ENCODE results near the gene TLE5.

TLE5 gene

GRCh38 chr19:3062165-3063105, at the start of gene TLE5:
Gene TLE5, minus strand, starts transcription at chr19:3062495. Its CDS starts 295 bp downstream, at chr19:3062200.
- Mint-ChIP-seq H3K4me3 (peak within 1 kb of the TSS; percentile 94), H3K27ac (peak within 1 kb of the TSS; percentile 98), H3K27me3 (peaks cover 10% of the 10 kb centered on the region), H3K4me1 (ENCODE audit: low read depth) (peaks cover 40% of the 10 kb centered on the region), H3K9me3 (no peaks in the 10 kb centered on the region), H3K36me3 (ENCODE audit: low read depth) (peaks cover 45% of the 10 kb centered on the region)
- intact Hi-C loops (cut with micrococcal nuclease), result no loop called here

DNA sequence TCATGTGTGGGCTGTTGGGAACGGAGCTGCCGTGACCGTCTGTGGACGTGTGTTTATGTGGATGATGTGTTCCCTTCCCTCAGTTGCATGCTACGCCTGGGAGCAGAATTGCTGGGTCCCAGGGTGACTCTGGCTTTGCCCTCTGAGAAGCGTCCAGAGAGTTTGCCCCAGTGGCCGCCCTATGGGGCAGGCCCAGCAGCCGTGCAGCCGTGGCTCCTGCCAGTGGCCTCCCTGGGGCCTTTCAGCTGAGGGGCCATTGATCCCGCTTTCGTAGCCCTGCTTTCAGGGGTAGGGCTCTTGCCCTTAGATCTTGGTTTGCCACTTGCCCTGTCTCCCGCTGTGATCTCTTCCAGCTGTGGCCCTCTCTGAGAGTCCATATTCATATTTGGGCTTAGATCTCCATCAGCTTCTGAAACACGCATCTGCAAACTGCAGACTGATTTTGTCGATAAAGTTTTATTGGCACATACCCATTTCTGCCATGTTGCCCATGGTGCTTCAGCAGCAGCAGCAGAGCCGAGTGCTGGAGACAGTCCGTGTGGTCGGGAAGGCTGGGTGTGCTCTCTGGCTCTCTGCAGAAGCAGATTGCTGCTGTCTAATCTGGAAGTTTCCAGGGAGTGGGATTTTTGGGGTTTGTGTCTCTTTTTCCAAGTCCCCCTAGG, 49.4 kb upstream of the TLE5 start:
- Mint-ChIP-seq H3K36me3 (ENCODE audit: low read depth) (peaks cover 7% of the 10 kb centered on the region), H3K27me3 (peaks cover 17% of the 10 kb centered on the region), H3K27ac (no peak overlapping the region), H3K9me3 (no peaks in the 10 kb centered on the region), H3K4me3 (no peak overlapping the region), H3K4me1 (ENCODE audit: low read depth) (peaks cover 15% of the 10 kb centered on the region)
- intact Hi-C loops (cut with micrococcal nuclease), result no loop called here

- Mint-ChIP-seq H3K27me3 (peaks cover 23% of the 10 kb centered on the region), H3K9me3 (no peaks in the 10 kb centered on the region), H3K27ac (no peak overlapping the region), H3K36me3 (ENCODE audit: low read depth) (peaks cover 7% of the 10 kb centered on the region), H3K4me1 (ENCODE audit: low read depth) (peaks cover 15% of the 10 kb centered on the region), H3K4me3 (no peak overlapping the region)
- intact Hi-C loops (cut with micrococcal nuclease), result no loop called here
Observed at GRCh38 chr19:3110126-3110825, 48.0 kb upstream of the TLE5 start.

DNA sequence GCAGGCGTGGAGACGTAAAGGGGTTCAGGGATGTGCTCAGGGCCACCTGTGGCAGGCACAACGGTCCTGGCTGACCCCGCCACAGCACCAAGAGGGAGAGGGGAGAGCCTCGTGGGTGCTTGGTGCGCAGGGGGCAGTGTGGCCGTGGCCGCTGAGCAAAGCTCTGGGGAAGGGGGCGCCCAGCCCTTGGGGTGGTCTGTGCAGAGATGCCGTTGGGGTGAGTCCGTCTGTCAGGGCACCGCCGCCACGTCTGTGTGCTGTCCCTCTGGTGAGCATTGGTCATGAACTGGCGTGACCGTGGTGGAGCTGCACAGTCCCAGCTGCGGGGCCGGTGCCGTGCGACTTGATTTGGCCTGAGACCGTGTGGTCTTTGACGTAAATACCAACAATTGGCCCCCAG, 47.2 kb upstream of the TLE5 start:
- Mint-ChIP-seq H3K4me3 (no peak overlapping the region), H3K9me3 (no peaks in the 10 kb centered on the region), H3K4me1 (ENCODE audit: low read depth) (peaks cover 17% of the 10 kb centered on the region), H3K27ac (no peak overlapping the region), H3K36me3 (ENCODE audit: low read depth) (peaks cover 7% of the 10 kb centered on the region), H3K27me3 (peaks cover 27% of the 10 kb centered on the region)
- intact Hi-C loops (cut with micrococcal nuclease), result no loop called here

- intact Hi-C loops (cut with micrococcal nuclease), result no loop called here
- Mint-ChIP-seq H3K27ac (peak overlapping the region; percentile 40), H3K4me3 (no peak overlapping the region), H3K4me1 (ENCODE audit: low read depth) (peaks cover 24% of the 10 kb centered on the region), H3K27me3 (peaks cover 31% of the 10 kb centered on the region), H3K36me3 (ENCODE audit: low read depth) (peaks cover 4% of the 10 kb centered on the region), H3K9me3 (no peaks in the 10 kb centered on the region)
Observed at GRCh38 chr19:3108775-3109174, 46.5 kb upstream of the TLE5 start.

DNA sequence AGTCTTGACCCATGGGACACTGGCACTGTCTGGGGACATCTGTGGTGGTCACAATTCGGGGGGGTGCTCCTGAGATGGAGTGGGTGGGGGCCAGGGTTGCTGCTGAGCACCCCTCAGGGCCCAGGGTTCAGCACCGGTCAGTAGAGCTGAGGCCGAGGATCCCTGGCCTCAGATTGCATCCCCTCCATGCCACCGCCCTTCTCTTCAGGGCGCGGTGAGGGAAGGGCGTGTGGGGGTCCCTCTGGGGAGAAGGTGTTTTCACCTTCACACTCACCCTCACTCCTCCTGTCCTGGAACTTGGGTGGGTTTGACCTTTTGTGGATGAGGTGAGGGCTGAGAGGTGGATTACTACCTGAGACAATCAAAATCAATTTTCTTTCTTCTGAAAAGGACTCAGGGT, 45.4 kb upstream of the TLE5 start:
- H3K9me3 Mint-ChIP-seq, result no peaks in the 10 kb centered on the region
- peaks cover 26% of the 10 kb centered on the region for H3K4me1 Mint-ChIP-seq (ENCODE audit: low read depth)
- H3K27me3 Mint-ChIP-seq, result peaks cover 32% of the 10 kb centered on the region
- intact Hi-C loops (cut with micrococcal nuclease), result no loop called here
- H3K36me3 Mint-ChIP-seq (ENCODE audit: low read depth), result no peaks in the 10 kb centered on the region
- no peak overlapping the region for H3K27ac Mint-ChIP-seq
- no peak overlapping the region for H3K4me3 Mint-ChIP-seq

DNA sequence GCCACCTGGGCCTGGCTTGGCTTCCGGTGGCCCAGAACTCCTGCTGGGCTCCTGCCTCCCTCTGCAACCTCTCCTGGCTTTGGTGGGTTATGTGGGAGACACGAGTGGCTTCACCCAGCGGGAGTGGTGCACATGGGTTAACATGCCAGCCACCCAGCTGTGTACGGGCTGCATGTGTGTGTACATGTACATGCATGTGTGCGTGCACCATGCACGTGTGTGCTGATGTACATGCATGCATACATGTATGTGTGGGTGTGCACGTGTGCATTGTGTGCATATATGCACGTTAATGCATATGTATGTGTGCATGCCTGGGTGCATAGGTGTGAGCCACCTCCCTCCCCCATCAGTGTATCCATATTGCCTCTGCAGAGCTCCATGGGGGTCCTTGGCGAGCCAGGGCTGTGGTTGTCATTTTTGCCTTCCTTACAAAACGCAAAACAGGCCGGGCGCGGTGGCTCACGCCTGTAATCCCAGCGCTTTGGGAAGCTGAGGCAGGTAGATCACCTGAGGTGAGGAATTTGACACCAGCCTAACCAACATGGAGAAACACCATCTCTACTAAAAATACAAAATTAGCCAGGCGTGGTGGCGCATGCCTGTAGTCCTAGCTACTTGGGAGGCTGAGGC, 44.3 kb upstream of the TLE5 start:
- Mint-ChIP-seq H3K27me3 (peaks cover 37% of the 10 kb centered on the region), H3K4me3 (no peak overlapping the region), H3K9me3 (no peaks in the 10 kb centered on the region), H3K27ac (no peak overlapping the region), H3K4me1 (ENCODE audit: low read depth) (peaks cover 26% of the 10 kb centered on the region), H3K36me3 (ENCODE audit: low read depth) (no peaks in the 10 kb centered on the region)
- intact Hi-C loops (cut with micrococcal nuclease), result no loop called here

- H3K4me1 Mint-ChIP-seq (ENCODE audit: low read depth), result peaks cover 26% of the 10 kb centered on the region
- intact Hi-C loops (cut with micrococcal nuclease), result loop anchor here (2.0 kb wide), 1 partner anchor 29 kb away; no protein-coding TSS in a partner anchor
- no peaks in the 10 kb centered on the region for H3K9me3 Mint-ChIP-seq
- no peak overlapping the region for H3K27ac Mint-ChIP-seq
- H3K4me3 Mint-ChIP-seq, result no peak overlapping the region
- H3K27me3 Mint-ChIP-seq, result peaks cover 45% of the 10 kb centered on the region
- no peaks in the 10 kb centered on the region for H3K36me3 Mint-ChIP-seq (ENCODE audit: low read depth)
Observed at GRCh38 chr19:3105641-3106508, 43.6 kb upstream of the TLE5 start.

GRCh38 chr19:3104708-3104983, 42.4 kb upstream of the TLE5 start:
- Mint-ChIP-seq H3K9me3 (no peaks in the 10 kb centered on the region), H3K4me3 (no peak overlapping the region), H3K27ac (no peak overlapping the region), H3K4me1 (ENCODE audit: low read depth) (peaks cover 26% of the 10 kb centered on the region), H3K36me3 (ENCODE audit: low read depth) (no peaks in the 10 kb centered on the region), H3K27me3 (peaks cover 56% of the 10 kb centered on the region)
- intact Hi-C loops (cut with micrococcal nuclease), result loop anchor here (1.0 to 2.0 kb wide), 2 partner anchors 28 to 142 kb away; no protein-coding TSS in a partner anchor

DNA sequence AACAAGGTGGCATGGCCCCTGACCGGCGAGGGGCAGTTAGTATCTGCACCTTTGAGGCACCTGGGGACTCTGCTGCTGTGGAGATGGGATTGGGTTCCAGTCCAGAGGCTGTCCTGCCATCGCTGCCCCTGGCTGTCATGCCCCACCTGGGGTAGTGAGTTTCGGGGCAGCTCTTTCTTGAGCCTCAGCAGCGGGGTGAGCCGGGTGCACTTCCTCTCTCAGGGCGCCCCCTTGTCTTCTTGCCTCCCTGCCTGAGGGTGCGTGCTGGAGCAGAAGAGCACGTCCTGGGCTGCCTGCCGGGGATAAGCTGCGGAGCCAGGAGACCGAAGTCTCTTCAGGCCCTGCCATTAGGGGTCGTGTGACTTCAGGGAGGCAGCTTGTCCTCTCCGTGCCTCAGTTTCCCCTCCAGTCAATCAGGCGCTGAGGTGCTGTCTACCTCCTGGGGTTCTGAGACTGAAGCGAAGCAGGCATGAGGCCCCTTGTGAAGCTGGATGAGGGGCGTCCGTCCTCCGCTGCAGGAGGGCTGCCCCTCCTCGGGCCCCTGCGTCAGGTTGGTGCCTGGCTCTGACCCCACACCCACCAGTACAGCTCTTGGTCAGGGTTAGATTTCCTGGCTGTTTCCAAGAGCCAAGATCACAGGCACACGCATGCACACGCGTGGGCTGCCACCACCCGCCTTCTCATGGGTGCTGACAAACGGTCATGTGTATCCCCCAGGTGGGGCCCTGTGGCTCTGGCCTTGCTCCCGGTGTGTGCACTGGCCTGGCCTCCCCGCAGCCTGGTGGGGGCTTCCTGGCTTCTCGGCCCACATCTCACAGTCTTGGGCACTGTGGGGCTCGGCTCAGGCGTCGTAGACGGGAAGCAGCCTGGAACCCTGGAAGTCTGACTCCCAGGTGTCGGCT, 40.2 kb upstream of the TLE5 start:
- Mint-ChIP-seq H3K4me3 (no peak overlapping the region), H3K4me1 (ENCODE audit: low read depth) (peaks cover 20% of the 10 kb centered on the region), H3K27ac (no peak overlapping the region), H3K9me3 (no peaks in the 10 kb centered on the region), H3K27me3 (peaks cover 65% of the 10 kb centered on the region), H3K36me3 (ENCODE audit: low read depth) (no peaks in the 10 kb centered on the region)
- intact Hi-C loops (cut with micrococcal nuclease), result no loop called here

- Mint-ChIP-seq H3K36me3 (ENCODE audit: low read depth) (no peaks in the 10 kb centered on the region), H3K27me3 (peaks cover 80% of the 10 kb centered on the region)
Observed at GRCh38 chr19:3100747-3101730, 38.7 kb upstream of the TLE5 start.

More at GRCh38 chr19:3100747-3101730, 38.7 kb upstream of the TLE5 start:
- Mint-ChIP-seq H3K4me1 (ENCODE audit: low read depth) (peaks cover 26% of the 10 kb centered on the region), H3K9me3 (no peaks in the 10 kb centered on the region), H3K27ac (no peak overlapping the region), H3K4me3 (no peak overlapping the region)
- intact Hi-C loops (cut with micrococcal nuclease), result no loop called here
